ENCODE results near the gene TMBIM6. TPM values are rescaled to one million over a fixed set of nuclear protein-coding genes. Genes with fewer than 3 reads are reported as not detected.
"Not testable (repeated sequence)": the region's sequence is repeated elsewhere in the genome, so short reads cannot be mapped to it uniquely, and the experiment has no call there.

The TMBIM6 gene
- total RNA-seq, 1 donor from 2014 or later, result 433 TPM

GRCh38 chr12:49777341-49777740, 36.0 kb downstream of the TMBIM6 start:
- DNase-seq, result no peak

DNA sequence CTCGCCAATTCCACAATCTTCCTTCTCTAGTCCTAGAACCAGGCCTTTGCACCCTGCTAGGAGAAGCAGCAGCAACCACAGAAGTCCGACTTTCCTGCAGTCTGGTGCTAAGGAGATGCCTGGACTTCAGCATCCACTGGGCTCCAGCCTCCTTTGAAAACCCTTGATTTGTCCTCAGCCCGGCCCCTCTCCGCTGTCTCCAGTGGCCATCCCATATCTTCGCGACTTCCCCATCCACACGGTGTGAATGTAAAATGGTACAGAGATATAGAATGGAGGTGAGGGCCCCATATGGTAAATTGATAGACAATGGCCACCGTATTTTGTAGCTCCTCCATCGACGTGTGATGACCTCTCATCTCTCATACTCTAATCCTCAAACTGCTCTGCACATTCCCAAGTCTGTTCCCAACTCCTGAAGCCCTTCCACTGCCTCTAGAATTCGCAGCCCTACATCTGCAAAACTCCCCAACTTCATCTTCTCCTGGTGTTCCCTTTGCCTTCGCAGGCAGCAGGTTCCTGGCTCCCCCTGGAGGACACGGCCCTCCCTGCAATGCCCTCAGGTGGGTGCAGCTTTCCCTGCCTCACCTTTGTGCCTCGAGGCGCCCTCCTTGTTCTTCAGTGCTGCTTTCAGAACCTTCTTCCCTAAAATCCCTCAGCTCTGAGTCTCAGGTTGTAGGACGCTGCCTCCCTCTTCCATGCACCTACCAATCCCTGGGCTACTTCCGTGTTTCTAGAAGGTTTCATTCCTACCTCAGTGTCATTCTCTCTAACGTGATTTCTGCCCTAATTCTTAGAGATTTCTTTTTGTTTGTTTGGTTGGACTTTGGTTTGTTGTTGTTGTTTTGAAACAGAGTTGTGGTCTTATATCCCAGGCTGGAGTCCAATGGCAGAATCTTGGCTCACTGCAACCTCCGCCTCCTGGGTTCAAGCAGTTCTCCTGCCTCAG, 36.7 kb downstream of the TMBIM6 start:
- peak; percentile 71 for DNase-seq

GRCh38 chr12:49779581-49779980, 38.2 kb downstream of the TMBIM6 start:
- DNase-seq, result no peak

GRCh38 chr12:49780914-49781313, 39.6 kb downstream of the TMBIM6 start:
- DNase-seq, result not testable (repeated sequence)

DNA sequence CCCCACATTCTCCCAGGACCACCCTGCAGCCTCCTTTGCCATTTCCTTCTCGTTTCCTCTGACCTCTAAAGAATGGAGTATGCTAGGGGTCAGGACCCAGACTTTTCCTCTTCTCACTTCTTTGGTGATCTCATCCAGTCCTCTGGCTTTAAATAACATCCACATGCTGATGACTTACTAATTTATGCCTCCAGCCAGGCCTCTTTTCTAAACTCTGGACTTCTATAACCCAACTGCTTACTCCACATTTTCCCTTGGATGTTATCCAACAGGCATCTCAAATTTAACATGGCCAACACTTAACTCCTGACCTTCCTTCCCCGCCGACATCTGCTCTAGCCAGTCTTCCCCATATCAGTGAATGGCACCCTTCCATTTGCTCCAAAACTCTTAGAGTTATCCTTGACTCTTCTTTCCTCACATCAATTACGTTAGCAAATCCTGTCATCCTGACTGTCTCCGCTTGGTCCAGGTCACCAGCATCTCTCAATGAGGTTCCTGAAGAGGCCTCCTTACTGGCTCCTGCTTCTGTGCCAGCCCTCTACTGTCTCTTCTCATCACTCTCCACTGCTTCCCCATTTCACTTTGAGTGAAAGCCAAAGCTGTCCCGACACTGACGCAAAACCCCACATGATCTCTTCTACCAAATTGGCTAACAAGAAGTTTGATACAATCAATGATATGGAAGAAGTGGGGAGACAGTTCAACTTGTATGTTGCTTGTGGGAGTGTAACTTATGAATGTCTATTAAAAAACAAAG, 42.7 kb downstream of the TMBIM6 start:
- DNase-seq, result peak; percentile 97

DNA sequence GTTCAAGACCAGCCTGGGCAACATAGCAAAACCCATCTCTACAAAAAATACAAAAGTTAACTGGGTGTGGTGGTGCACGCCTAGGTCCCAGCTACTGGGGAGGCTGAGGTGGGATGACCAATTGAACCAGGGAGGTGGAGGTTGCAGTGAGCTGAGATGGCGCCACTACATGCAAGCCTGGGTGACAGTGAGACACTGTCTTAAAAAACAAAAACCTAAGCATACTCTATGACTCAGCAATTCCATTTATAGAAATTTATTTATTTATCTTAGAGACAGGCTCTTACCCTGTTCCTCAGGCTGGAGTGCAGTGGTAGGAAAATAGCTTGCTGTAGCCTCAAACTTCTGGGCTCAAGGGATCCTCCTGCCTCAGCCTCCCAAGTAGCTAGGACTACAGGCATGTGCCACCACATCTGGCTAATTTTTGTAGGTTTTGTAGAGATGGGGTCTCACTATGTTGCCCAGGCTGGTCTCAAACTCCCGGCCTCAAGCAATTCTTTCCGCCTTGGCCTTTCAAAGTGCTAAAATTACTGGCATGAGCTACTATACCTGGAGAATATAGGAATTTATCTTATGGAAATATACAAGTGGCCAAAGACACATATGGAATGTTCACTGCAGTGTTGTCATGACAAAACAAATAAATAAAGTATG, 43.5 kb downstream of the TMBIM6 start:
- DNase-seq, result peak; percentile 45

GRCh38 chr12:49787672-49788071, 46.3 kb downstream of the TMBIM6 start:
- DNase-seq, result no peak

GRCh38 chr12:49789992-49790391, 48.6 kb downstream of the TMBIM6 start:
- peak; percentile 61 for DNase-seq

DNA sequence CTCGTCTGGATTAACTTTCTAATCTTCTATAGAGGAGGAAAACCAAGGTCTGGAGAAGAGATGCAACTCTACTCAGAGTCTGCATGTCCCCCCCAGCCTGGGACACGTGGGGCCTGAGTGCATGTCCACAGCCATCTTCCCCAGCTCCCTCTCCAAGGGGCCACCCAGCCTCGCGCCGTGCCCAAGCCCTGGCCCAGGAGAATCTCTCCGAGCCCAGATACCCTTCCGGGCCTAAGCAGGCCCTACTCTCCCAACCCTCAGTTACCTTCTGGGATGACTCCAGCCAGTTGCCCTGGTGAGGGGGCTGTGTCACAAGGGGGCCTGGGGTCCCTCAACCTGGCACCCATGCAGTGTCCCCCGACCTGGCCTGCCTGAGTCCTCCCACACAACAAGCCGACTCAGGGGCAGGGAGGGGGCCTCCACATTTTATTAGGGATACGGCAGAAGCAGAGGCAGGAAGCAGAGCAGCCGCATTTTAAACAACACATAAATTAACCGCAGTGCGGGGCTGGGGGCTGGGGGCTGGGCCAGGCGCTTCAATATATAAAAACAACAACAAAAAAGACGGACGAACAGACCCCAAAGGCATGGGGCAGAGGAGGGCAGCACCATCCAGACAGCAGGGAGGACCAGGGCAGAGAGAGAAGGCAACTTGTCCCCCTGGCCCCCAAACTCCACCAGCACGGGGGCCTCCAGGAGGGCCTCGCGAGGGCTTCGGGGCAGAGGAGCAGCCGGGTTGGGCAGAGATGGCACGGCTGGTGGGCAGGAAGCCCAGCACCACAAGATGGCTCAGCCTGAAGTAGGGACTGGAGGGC, 49.6 kb downstream of the TMBIM6 start:
- no peak for DNase-seq

DNA sequence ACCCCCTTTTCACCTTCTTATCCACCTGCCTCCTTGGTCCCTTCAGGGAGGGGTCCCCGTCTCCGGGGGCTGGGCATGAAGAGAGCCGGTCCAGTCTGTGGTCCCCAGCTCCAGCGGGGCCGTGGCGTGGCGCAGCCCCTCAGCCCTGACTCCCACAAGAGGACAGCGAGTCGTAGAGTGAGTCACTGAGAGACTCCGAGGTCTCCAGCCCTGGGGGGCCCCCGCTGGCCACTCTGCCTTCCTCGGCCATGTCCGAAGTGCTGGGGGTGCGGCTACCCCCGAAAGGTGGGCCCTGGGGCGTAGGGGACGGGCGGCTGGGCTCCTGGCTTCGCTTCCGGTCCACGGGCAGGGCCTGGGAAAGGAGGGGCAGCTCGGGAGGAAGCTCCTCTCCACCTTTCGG, 50.3 kb downstream of the TMBIM6 start:
- DNase-seq, result no peak

- no peak for DNase-seq
Measured at GRCh38 chr12:49792181-49792970, 51.0 kb downstream of the TMBIM6 start.

- DNase-seq, result no peak
Measured at GRCh38 chr12:49792976-49793580, 51.7 kb downstream of the TMBIM6 start.

DNA sequence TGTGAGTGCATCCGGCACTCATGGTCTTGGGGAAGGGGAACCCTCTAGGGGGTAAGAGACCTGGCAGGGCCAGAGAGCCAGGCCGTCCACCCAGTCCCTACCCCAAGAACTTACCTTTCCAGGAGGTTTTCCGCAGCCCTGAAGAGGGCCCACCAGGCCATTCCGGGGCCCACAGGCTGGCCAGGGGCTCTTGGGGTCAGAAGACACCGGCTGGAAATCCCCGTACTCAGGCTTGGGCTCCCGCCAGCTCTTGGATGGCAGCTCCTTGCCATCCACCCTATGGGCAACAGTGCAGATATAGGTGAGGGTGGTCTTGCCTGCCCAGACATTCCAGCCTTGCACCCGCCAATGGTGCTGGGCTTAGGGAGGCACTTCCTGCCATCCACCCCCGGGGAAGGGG, 52.3 kb downstream of the TMBIM6 start:
- DNase-seq, result no peak

DNA sequence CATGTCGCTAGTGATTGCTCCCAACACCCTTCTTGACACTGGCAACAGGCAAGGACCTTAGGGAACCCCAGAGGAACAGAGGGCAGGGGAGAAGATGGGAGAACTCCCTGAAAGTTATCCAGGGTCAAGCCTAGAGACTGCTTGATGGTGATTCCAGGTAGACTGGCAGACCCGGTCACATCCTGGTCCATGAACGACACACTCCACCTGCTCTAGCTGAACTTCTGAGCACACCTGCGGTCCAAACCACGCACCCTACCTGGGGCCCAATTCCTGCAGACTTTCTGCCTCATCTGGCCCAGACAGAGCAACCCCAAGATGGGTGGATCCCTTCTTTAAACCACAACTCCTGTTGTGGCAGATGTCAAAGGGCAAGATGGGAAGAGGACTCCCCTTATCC, 52.7 kb downstream of the TMBIM6 start:
- DNase-seq, result no peak

DNA sequence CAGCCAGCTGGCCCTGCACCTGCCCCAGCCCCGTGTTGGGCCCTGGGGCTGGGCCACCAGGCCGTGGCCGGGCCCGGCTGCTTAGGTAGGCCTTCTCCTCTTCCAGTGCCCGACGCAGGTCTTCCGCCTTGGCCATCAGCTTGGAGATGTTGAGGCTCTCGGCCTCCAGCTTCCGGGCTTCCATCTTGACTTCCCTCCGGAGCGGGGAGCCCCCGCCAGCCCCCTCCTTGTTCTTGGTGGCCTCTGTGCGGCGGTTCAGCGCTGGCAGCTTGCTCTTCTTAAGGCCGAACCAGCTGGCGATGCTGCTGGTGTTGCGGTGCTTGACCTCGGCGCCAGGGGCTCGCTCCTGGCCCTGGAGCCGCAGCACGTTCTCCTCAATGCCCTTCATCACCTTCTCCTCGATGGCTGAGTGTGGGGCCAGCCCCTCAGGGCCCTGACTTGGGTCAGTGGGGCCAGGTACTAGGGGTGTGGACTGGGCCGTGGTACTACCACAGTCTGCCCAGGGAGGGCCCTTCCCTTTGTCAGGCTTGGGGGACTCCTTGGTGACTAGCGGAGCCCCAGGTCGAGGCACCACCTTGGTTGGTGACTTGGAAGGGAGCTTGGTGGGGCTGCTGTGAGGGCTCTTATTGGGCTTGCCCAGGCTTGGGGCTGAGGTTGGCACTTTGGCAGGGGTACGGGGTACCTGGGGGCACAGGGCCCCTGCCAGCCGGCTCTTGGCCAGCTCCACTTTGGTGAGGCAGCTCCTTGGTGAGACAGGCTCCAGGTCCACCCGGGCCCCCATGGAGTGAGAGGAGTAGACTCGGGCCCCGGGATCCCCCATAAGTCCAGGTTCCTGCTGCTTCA, 53.7 kb downstream of the TMBIM6 start:
- no peak for DNase-seq

GRCh38 chr12:49795654-49796105, 54.3 kb downstream of the TMBIM6 start:
- DNase-seq, result no peak

DNA sequence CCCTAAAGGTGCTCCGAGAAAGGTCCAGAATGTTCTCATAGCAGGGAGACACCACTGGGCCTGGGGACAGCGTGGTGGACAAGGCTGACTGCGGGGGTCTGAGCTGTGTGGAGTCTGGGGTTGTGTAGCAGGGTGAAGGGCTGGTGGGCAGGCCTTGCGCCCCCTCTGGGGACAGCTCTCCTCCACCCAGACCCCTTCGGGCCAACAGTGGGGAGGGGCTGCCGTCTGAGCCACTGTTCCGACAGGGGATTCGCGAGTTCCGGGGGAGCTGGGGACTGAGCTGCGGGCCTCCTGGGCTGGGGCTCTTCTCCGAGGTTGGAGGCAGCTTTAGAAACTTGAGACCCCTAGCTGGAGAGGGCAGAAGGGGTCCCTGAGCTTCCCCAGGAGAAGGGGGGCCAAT, 54.8 kb downstream of the TMBIM6 start:
- DNase-seq, result no peak

DNA sequence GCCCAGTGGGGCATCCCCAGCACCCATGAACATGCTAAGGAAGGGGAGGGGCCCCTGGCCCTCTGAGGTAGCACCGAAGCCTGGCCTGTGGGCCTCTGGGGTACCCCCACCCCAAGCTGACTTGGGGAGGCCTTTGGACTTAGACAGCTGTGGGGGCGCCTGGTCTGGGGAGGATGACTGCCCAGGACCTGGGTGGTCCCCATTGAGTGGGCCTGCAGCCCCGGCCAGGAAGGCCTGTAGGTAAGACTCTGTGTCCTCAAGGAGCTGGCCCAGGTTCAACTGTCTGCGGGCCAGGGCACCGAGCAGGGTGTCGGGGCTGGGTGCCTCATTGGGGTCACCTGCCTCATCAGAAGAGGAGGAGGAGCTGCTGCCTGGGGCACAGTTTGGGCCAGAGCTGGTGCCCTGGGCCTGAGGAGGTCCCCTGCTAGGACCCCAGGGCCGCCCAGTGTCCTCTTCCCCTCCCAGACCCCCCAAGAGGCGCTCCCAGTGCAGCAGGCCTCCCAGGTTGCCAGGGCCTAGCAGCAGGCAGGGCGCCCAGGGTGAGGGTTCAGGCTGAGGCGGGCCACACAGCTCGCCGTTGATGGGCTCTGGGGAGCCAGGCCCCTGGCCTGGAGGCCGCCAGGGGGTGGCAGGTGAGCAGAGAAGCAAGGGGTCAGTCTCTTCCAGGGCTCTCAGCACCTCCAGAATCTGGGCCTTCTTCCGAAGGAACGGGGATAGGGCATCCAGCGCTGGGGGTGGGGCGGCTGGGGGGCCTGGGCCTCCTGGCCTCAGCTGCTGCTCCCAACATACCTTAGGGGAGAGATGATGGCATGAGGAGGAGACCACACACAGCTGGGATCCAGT, 55.5 kb downstream of the TMBIM6 start:
- DNase-seq, result no peak

DNA sequence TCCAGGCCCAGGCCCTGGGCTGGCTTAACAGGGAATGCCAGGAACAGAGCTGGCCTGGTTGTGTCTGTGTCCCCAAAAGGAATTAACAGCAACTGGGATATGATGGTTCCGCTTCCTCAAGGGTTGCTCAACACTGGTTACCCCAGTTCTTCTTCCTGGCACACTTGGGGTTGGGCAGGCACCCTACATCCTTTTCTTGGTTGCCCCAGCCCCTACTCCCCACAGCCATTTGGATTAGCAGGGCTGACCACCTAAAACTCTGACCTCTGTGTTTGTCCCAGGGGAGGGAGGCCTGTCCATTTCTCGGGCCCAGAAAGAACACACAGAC, 56.1 kb downstream of the TMBIM6 start:
- DNase-seq, result no peak
